Stimulated activated CD4-positive, alpha-beta T cell treated with anti-CD3 and anti-CD28 coated beads, Interleukin-1b, Interleukin-23, amount 100 ng/mL, for 4 hours (primary cell): ENCODE data around the gene CT47C1.

ENCODE experiments used
- DNase-seq, 2 donors: peaks; one replicate each; pipeline ENCODE4 v3.0.0-alpha.2; 2020; ENCODE audit warnings: low read depth in 2 of 2

Gene CT47C1

DNA sequence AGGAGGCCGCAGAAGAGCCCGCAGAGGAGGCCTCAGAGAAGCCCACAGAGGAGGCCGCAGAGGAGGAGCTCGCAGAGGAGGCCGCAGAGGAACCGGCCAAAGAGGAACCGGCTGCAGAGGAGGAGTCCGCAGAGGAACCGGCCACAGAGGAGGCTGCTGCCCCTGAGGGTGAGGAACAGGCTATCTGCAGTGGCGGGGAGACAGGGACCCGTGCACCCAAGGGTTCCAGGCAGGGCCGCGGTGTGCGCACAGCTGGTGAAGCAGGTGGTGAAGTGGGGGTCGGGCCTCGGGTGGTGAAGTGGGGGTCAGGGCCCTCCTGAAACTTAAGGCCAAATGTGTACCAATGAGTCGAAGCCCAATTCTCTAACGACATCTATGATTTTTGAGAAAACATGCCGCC lies 1.1 kb downstream of the CT47C1 start:
- DNase-seq = no peak

DNA sequence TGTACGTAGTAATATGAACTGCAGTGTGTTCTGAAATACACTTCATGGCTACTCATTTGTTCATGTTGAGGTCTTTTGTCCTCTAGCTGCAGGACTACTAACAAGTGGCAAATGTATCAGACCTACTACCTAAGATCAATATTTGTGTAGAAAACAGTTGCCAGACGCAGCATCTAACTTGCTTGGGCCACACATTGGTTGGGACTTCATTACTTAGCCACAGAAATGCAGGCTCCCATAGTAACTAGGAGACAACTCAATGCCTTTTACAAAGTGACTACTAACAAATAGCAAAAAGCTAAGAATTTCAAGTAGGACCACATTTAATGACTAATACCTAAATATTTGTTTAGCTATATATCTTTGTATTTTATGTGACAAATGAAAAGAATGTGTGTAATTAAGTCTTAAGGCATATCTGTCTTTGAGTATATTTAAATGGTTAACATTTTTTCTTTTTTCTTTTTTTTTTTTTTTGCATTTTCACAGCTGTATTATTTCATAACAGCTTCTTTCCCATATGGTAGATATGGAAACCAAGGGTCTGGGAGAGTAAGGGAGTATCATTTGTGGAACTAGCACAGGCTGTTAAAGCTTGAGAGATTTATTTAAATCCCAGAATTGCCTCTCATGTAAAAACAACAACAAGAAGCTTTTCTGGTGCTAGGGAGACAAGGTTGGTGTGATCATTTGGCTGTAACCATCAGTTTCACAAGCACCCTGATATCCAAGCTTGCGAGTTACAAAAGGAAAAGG lies 2.7 kb downstream of the CT47C1 start:
- no peak for DNase-seq

DNA sequence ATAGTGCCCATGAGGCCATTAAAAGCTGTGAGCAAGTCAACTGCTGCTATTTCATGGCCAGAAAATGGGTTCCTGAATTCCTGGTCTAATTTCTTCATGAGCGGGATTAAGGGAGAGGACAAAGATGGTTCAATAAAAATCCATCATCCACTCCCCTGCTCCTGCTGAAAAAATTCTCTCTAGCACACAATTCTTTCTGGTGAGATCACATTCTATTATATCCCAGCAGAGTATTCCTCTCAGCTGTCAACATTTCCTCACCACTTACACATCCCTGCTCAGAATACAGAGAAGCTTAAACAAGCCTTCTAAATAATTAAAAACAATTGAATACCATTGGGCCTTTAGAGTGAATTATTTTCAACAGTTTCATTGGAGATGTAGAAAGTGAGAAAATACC lies 9.5 kb downstream of the CT47C1 start:
- DNase-seq = no peak

DNA sequence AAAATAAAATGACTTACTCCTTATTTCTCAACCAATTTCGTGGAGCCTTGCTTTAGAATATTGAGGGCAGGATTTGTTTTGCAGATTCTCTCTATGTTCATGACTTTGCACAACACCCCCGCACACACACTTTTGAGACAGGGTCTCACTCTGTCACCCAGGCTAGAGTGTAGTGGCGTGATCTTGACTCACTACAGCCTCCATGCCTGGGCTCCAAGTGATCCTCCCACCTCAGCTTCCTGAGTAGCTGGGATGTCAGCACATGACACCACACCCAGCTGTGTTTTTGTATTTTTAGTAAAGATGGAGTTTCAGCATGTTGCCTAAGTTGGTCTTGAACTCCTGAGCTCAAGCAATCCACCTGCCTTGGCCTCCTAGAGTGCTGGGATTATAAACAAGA lies 12.0 kb downstream of the CT47C1 start:
- no peak for DNase-seq

DNA sequence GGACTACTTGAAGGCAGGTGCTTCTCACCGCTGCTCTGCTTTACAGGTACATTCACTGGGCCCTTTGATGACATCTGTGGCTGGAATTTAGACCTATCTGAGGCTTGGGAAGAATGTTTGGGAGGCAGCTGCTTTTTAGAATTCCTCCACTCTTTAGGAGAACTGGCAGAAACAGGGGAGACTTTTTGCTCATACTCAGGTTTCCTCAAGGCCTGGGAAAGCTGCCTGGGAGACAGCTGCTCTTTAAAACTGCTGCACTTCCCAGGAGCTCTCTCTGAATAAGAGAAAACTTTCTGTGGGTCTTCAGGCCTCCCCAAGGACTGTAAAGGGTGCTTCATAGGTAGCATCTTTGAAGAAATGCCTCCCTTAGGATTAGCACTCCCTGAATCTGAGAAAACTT lies 14.3 kb downstream of the CT47C1 start:
- no peak for DNase-seq

DNA sequence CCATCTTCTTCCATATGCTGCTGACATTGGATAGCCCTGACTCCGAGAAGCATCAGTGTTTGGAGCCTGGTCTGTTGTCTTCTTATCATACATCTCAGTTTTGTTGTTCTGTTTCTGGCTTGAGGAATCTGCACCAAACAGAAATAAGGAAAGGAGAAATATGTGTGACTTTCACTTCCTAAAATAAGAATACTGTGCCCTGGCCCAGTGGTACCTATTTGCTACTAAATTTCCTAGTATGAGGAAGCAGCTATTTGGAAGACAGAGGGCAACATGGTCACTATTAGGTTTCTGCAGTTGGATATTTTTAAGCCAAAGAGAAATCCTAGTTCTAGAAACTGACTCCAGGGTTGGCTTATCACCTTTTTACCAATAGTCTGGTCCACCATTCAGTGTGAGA lies 16.8 kb downstream of the CT47C1 start:
- no peak for DNase-seq

DNA sequence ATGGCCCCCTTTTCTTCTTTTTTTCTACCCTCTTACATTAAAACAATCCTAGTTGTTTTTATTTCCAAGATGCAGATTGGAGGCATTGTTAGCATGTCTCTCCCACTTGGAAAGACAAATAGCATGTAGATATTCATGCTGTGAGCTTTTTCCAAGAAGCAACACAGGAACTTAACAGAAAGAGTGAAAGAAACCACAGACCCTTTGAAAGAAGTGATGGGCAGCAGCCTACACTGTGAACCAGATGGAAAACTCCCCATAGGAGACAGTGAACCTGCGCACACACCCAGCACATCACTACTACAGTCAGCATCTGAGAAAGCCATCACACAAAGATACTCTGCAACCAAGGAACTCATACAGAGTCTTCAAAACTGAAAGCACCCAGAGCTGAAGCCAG lies 17.8 kb downstream of the CT47C1 start:
- no peak for DNase-seq

DNA sequence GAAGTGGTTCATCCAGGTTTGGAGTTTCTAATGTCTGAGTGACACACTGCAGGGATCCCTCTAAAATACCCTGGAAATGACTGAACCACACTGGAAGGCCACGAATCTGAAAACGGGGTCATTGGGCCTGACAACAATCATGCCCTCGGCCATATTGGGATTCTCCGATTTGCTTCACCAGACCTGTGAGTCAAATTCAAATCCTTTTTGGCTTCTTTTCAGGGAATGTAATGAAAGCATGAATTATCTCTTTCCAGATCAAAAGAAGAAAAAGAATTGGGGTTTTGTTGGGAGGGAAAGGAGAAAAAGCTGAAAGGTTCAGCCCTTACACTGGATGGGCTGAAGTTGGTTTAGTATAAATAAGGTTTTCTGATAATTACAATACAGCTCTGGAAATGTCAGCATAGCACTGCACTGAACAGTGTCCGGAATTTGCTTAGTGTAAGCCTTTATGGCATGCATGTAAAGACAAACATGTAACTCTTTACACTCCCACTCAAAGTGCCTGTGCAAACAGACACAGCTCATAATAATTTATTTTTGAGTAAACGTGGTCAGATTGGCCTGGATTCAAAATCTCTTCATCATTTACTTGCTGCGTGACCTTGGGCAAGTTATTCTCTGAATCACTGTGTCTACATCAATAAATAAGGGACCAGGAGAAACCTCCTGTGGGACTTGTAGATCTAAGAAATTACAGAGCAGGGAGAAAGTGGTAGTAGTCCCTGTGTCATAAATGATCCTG lies 21.4 kb downstream of the CT47C1 start:
- DNase-seq = no peak

DNA sequence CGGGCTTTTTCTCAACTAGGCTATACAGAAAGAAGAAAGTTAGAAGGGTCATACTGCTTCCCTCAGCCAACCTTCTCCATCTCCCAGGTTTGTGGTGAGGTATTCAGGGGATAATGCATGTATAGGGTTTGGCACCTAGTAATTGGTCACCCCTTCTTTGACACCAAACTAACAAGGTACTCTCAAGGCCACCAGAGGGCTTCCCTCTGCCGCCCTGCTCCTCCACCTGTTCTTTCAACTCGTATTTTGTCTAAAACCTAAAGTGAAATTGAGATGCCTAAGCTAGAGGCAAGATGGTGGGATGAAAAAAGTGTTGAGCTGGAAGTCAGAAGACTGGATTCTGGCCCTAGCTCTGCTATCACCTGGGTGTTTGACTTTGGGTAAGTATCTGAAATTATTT lies 22.0 kb downstream of the CT47C1 start:
- no peak for DNase-seq

DNA sequence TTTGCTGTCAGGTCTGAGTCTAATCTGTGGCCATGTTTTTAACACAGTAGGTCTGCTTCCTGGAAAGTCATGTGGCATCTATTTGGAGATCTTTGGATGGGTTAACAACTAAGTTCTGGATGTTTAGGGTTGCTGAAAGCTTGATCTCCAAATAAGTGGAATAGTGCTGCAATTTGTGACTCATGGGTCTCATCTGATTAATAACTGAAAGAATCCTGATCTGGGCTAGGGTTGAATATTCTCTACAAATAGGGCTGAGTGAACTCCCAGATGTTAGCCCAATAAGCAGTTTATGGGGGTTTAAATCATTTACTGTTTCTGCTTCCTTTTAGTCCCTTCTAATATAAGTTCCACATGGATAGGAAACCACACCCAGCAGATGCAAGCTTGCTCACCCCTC lies 23.1 kb downstream of the CT47C1 start:
- no peak for DNase-seq

DNA sequence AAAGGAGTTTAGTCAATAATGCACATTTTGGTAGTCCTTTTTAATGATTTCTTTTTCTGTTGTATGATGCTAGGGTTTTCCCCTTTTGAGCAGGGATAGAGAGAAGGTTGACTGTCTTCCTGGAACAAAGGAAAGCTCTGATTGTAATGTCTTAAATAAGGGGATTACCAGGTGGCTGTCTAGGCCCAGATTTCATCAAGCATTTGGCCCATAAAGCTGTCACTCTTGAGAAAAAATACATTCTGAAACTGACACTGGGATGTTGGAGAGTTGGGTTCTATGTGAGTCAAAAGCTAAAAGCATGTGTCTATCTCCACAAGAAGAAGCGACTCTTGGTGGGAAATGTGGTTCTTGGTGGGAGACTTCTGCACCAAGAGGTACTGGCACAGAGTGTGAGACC lies 28.4 kb downstream of the CT47C1 start:
- DNase-seq = no peak

DNA sequence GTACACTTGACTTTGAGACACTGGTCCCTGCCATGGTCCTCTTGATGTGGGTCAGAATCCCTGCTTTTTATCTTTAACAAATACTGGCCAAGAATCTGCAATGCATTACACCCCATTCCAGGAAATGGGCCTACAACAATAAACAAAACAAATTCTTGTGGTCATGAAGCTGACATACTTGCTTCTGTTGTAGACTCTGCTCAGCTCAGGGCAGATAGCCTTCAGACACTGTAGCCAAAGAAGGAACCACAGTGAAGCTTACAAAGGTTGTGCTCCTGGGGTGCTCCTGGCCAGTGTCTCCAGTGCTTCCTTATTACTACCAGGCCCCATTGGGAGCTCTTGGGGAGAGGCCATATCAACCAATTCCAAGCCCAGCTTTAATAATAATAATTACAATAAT lies 33.0 kb downstream of the CT47C1 start:
- DNase-seq = no peak

DNA sequence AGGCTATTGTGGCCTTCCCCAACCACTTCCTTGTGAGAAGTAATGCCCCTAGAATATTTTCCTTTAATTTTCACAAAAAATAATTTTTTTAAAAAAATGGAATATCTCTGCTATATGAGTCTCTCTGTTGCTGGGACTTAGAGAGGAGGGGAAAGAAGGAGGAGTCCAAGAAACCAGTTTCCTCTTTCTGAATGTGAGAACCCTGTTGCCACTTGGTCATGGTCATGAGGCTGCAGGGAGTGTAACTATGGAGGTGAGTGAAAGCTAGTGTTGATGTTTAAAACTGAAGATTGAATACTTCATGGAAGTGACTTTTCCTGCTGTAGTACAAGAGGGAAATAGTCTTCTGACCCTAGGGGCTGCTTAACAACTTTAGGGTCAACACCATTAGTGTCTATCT lies 34.4 kb downstream of the CT47C1 start:
- no peak for DNase-seq

DNA sequence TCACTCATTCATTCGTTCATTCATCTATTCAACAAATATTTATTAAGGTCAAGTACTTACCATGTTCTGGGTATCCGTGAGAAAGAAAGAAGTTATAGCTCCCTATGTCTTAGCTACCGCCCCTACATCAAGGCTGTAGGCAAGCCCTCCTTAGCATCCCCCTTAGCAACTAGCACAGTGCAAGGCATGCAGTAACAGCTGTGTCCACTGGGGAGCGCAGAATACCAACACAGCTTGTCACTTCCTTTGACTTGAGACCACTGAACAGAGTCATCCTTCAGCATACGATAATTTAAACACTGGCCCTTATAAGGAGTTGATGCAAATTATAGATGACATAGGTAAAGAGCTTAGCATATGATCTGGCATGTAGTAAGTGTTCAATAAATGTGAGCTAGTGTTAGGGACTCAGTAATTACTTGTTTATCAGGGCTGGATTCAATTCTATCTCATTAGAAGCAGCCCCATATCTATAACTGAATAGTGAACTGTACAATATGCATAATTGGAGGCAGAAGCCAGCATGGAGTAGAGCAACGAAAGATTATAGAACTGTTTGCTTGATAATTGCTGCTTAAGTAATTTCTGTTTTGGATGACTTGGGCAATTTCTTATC lies 46.1 kb downstream of the CT47C1 start:
- peak; percentile 19 to 27 for DNase-seq

DNA sequence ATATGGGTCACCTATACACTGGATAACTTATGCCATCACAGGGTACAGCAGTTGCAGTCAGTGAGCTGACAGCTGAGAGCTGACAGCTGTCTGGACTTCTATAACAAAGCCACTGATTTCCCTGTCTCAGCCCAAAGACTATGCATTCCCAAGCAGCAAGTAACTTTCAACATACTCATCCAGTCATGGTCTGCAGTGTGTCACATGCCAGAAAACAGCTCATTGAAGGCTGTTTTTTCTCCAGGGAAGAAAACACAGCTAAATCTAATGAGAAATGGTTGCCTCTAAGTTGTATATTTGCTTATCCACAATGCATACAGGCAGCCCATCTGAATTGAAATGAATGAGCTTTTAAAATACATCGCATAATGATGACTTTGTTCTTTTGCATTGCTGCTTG lies 48.5 kb downstream of the CT47C1 start:
- DNase-seq = no peak
